Measurements from ENCODE around the gene RABGAP1L.
A peak's percentile ranks its signal among the peaks of the same experiment; 100 is the strongest.
"Not testable (repeated sequence)": the region's sequence is repeated elsewhere in the genome, so short reads cannot be mapped to it uniquely, and the experiment has no call there.

The RABGAP1L gene

DNA sequence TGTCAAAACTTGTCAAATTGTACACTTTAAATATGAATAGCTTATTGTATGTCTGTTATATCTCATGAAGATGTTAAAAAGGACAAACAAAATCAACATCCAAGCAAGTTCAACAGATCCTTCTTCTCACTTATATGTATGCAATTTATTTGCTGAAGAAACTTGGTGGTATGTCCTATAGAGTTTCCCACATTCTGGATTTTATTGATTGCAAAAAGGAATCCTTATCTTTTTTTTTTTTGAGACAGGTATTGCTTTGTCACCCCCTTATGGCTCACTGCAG, 5.6 kb upstream of the RABGAP1L start:
- no peak for DNase-seq

GRCh38 chr1:174156437-174156836, 2.9 kb upstream of the RABGAP1L start:
- no peak for DNase-seq

GRCh38 chr1:174157157-174157806, 2.0 kb upstream of the RABGAP1L start:
- no peak for DNase-seq

DNA sequence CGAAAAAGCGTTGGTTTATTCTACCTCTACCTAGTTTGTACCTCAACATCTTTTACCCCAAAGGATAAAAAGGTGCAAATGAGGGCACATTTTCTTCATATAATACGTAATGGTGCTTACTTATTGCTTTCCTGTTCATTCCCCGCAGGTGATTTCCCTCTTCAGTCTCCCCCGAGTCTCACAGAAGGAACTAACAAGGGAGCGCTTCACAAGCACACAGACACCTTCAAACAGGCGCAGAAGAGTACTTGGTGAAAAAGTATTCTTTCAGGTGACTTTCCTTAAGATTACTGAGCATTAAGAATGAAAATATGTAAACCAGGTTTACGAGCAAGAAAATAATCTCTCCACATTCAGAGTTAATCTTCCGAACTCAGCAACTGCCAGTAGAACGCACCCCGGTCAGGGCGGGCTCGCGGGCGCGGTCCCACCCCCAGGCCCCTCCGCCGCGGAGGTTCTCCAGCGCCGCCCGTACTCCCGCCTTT, 511 bp upstream of the RABGAP1L start:
- no peak for DNase-seq

DNA sequence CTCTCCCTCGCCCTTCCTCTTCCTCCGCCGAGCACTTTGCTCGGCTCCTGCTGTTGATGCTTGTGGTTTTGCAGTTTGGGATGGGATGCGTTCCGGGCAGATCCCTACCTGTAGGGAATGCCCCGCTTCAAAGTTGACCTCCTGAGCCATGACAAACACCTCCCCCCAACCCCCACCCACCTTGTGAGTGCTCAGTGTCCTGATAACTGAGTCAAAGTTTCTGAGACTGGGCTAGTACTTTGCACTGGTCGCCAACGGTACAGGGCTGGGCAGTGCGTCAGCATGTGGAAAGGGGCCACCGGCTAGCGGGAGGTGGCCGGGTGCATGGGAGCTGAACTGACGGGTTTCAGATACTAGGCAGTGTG, 771 bp downstream of the RABGAP1L start:
- peak; percentile 28 for DNase-seq

DNA sequence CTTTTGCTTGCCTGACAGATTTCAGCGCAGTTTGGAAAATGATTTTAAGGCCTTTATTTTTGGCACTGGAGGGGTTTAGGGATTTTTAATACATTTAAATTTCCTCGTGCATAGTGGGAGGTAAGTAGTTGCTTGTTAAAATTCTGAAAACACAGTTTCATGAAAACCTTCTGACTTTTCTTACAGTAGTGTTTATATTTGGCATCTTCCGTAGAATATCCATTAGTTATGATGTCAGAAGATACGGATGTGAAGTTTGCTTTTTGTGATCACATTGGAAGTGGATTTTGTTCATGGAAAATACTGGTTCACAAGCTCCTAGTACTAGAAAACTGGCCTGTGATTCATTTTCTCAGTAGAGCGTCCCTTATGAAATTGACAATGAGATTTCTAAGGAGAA, 1.3 kb downstream of the RABGAP1L start:
- DNase-seq, result no peak

- DNase-seq, result no peak
These were observed 2.5 kb downstream of the RABGAP1L start for GRCh38 chr1:174161813-174162212.

- DNase-seq, result no peak
These were observed 5.5 kb downstream of the RABGAP1L start for GRCh38 chr1:174164826-174165225.

DNA sequence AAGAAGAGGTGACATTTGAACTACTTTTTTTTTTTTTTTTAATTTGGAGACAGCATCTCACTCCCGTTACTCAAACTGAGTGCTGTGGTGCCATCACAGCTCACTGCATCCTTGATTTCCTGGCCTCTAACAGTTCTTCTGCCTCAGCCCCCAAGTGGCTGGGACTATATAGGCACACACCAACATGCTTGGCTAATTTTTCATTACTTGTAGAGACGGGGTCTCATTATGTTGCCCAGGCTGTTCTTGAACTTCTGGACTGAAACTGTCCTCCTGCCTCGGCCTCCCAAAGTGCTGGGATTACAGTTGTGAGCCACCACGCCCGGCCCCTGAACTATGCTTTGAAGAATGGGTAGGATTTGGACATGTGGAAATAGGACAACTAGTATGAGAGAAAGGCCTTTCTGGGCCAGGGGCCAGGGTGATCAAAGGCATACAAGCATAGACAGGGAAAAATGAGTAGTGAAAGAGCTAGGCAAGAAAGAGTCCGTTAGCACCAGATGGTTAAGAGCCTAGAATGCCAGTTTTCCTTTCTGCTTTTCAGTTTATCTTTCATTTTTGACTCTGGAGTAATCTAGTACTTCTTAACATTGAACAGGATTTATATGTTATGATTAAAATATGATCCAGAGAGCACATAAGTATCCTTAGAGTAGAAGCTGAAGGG, 6.3 kb downstream of the RABGAP1L start:
- DNase-seq, result no peak

- no peak for DNase-seq
These were observed 7.4 kb downstream of the RABGAP1L start for GRCh38 chr1:174166530-174167264.

DNA sequence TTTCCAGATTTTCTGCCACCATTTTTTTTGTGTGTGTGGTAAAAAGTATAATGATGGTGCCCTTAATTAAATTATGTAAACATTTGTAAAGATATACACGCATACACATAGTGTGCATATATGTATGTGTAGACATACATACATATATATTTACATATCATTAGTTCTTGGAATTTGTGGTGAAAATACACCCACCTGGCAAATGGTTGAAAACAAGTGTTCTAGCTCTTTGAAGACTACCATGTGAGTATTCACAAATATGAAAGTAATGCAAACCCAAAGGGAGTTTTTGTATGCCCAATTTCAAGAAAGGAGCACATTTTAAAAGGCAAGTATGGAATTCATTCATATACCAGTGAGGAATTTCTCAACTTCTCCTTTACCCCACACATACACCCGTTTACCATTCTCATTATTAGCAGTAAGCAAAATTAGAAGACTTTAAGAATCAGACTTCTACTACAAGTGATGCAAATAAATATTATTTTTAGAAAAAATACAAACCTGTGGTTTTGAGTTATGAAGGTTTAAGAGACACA, 8.0 kb downstream of the RABGAP1L start:
- no peak for DNase-seq

GRCh38 chr1:174169342-174169741, 10.0 kb downstream of the RABGAP1L start:
- no peak for DNase-seq

DNA sequence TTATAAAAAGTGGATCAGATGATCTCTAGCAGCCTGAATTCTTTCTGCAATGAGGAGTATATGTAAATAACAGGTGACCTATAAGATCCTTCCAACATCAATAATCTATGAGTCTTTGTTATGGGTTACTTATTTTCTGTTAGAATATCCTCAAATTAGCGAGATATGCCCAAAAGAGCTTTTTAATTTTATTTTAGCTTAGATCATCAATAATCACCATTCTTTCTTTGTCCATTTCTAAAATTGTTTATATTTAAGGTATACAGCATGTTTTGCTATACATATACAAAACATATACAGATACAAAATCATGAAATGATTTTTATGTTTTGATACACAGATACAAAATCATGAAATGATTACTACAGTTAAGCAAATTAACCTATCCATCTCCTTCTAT, 11.8 kb downstream of the RABGAP1L start:
- no peak for DNase-seq

DNA sequence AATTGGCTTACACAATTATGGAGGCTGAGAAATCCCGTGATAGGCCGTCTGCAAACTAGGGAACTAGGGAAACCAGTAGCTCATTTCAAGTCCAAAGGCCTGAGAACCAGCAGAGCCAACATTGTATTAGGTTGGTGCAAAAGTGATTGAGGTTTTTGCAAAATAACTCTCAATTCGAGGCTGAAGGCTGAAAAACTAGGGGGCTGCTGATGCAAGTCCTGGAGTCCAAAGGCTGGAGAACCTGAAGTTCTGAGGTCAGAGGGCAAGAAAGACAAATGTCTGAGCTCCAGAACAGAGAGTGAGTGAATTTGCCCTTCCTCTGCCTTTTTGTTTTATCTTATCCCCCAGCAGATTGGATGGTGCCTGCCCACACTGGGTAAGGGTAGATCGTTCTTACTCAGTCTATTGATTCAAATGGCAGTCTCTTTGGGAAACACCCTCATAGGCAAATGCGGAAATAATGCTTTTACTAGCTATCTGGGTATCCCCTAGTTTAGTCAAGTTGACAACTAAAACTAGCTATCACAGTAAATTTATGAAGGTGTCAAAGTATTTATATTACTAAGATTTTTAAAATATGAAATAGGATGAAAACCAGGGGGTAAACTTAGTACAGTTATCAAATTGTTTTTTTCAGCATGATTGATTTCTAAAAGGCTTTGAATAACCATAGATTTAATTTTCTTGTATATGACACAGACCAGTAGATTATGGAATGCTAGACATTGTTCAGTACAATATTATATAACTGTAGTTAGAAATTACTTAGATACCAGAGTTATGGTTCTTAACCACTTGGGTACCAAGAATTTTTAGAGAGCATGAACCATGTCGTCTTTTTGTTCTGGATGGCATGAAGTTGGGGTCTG, 15.4 kb downstream of the RABGAP1L start:
- no peak for DNase-seq

DNA sequence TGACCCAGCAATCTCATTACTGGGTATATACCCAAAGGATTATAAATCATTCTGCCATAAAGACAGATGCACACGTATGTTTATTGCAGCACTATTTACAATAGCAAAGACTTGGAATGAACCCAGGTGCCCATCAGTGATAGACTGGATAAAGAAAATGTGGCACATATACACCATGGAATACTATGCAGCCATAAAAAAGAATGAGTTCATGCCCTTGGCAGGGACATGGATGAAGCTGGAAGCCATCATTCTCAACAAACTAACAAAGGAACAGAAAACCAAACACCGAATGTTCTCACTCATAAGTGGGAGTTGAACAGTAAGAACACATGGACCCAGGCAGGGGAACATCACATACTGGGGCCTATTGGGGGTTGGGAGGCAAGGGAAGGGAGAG, 19.1 kb downstream of the RABGAP1L start:
- not testable (repeated sequence) for DNase-seq

- no peak for DNase-seq
These were observed 30.2 kb downstream of the RABGAP1L start for GRCh38 chr1:174189428-174190062.

DNA sequence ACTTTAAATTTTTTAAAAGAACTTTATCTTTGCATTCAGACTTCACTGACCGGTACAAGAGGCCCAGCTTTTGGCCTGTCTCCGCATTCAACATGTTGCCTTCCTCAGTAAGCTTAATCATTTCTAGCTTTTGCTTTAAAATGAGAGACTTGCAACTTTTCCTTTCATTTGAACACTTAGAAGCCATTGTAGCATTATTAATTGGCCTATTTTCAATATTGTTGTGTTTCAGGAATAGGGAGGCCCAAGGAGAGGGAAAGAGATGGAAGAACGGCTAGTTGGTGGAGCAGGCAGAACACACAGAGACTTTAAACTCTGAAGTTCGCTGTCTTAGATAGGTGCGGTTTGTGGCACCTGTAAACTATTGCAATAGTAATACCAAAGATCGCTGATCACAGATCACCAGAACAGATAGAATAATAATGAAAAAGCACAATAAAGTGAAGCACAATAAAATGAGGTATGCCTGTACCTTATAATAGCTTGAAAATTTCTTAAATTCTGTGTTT, 31.4 kb downstream of the RABGAP1L start:
- no peak for DNase-seq

DNA sequence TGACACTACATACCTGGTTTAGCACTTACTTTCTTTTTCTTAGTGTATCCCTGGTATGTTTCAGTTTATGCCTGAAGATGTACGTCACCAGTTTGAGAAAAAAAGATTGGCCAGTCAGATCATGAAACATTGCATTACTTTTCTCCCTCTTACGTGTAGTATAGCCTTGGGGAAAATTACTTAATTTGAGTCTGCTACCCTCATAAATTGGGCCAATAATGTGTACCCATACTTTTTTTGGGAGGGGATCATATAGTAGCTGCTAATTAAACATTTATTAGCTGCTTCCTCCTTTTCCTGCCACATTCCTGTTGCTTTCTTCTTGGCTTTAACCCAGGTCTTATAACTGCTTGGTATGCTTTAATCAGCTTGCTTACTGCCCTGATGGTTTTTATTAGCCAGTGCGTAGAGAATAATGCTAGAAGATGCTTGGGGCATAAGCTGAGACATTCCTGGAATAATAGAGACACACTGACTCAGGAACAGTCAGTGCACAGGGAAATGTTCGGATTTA, 32.1 kb downstream of the RABGAP1L start:
- DNase-seq, result peak; percentile 75

- DNase-seq, result no peak
These were observed 35.1 kb downstream of the RABGAP1L start for GRCh38 chr1:174194461-174194860.

DNA sequence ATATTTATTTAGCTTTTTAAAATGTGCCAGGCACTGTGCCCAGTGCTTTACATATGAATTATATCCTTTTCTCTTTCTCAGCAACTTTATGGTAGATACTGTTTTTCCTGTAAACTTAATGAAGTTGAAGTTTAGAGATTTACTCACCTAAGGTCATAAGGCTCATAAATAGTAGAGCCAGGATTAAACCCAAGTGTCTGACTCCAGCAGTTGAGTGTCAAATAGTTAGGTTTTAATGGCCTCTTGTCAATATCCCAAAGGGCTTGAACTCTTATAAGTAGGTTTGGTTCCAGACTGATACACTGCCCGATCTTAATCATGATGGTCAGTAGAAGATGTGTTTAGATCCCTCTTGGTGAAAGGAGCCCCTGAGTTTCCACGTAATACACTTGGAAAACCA, 37.8 kb downstream of the RABGAP1L start:
- DNase-seq, result no peak

GRCh38 chr1:174197547-174197946, 38.2 kb downstream of the RABGAP1L start:
- DNase-seq, result no peak

DNA sequence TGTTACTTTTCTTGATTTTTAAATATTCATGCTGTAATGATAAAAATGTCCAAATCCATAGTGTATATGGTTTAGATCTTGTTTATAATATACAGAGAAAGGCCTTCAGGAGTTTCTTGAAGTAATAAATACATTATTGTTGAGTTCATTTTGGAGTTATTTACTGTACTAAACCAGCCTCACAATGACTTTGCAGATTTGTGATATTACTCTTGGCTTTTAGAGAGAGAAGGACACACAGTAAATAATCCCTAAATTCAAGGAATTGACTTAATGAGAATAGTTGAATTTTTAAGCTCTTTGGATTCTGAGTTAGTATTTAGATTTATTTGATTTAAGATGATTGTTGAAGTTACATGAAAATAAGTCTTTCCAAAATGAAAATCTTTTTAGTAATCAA, 38.9 kb downstream of the RABGAP1L start:
- no peak for DNase-seq

All from fibroblast of skin of back (primary cell).